Stomach (tissue), 4 donors: ENCODE measurements around the gene RNF181.

ENCODE experiments used
- POLR2A ChIP-seq, 4 donors: fragments of 450-650 bp; IDR thresholded peaks; one replicate each; pipeline ENCODE4 v1.6.1; 2016; ENCODE audit warnings: antibody characterized with exemption in 4 of 4, control low read depth in 2 of 4, mild to moderate bottlenecking in 1 of 4, moderate library complexity in 1 of 4
- TF ChIP-seq, protein P1 (sequence below), 7 experiments: fragments of 450-650 bp in 4 of 7; fragments of 200-600 bp in 3 of 7; sonication (generic) in 3 of 7; IDR thresholded peaks; one replicate each; pipeline ENCODE4 v1.5.1; 2016 to 2019; ENCODE audit warnings: antibody characterized with exemption in 7 of 7, control low read depth in 2 of 7, mild to moderate bottlenecking in 1 of 7

DNA sequence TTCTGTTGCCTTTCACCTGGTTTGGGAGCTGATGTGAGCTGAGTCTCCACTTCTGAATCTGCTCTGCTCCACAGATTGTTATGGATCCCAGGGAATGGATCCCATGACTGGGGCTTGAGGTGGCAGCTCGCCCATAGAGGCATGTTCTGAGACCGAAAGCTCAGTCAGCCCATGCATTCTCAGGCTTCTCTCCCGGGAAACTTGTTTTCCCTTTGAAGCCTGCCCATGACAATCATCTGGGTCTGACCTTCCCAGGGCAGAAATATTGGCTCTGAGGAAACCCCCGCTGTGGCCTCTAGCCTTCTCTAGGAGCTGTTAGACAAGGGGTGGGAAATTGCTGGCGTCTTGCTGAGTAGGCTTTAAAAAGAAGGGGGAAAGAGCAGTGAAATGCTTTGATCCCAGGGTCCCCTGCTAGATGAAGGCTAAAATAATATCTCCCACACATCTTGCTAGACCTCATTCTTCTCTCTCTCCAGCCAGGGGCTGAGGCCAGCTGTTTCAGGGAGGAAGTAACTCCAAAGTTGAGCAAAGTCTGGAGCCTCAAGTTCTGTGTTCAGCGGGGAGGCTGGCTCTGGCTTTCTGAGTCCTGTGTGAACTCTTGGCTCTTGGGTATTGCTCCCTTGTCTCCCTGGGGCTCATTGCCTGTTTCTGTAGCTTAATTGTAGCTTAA lies 16.1 kb upstream of the RNF181 start:
- no peak for TF ChIP-seq POLR2A (IDR thresholded peaks at IDR 0.05)
- TF ChIP-seq, protein P1, sequence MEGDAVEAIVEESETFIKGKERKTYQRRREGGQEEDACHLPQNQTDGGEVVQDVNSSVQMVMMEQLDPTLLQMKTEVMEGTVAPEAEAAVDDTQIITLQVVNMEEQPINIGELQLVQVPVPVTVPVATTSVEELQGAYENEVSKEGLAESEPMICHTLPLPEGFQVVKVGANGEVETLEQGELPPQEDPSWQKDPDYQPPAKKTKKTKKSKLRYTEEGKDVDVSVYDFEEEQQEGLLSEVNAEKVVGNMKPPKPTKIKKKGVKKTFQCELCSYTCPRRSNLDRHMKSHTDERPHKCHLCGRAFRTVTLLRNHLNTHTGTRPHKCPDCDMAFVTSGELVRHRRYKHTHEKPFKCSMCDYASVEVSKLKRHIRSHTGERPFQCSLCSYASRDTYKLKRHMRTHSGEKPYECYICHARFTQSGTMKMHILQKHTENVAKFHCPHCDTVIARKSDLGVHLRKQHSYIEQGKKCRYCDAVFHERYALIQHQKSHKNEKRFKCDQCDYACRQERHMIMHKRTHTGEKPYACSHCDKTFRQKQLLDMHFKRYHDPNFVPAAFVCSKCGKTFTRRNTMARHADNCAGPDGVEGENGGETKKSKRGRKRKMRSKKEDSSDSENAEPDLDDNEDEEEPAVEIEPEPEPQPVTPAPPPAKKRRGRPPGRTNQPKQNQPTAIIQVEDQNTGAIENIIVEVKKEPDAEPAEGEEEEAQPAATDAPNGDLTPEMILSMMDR (IDR thresholded peaks at IDR 0.05), result no peak
